ENCODE results near the gene LEMD1.

Gene LEMD1

DNA sequence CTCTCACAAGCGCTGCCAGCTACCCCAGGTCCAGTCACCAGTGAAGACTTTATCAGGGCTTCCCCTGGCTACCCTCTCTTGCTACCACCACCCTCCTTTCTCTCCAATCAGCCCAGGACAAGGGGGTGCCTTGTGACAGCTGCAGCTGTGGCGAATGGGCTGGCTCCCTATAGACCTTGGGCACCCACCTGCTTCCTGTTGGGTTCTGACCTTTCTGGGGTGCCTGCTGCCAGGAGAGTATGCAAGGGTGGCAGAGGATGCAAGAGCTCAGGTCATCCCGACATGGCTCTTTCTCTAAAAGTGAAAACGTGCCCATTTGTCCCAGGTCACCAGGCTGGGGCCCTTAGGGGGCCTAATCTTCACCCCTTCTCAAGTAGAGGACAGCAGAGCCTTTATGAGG lies 71.7 kb downstream of the LEMD1 start:
- TF ChIP-seq, protein P1, sequence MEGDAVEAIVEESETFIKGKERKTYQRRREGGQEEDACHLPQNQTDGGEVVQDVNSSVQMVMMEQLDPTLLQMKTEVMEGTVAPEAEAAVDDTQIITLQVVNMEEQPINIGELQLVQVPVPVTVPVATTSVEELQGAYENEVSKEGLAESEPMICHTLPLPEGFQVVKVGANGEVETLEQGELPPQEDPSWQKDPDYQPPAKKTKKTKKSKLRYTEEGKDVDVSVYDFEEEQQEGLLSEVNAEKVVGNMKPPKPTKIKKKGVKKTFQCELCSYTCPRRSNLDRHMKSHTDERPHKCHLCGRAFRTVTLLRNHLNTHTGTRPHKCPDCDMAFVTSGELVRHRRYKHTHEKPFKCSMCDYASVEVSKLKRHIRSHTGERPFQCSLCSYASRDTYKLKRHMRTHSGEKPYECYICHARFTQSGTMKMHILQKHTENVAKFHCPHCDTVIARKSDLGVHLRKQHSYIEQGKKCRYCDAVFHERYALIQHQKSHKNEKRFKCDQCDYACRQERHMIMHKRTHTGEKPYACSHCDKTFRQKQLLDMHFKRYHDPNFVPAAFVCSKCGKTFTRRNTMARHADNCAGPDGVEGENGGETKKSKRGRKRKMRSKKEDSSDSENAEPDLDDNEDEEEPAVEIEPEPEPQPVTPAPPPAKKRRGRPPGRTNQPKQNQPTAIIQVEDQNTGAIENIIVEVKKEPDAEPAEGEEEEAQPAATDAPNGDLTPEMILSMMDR (IDR thresholded peaks at IDR 0.05): no peak
- Mint-ChIP-seq H3K27me3 (ENCODE audit: low read depth, poor library complexity) (peaks cover 21% of the 10 kb centered on the region), H3K9me3 (no peaks in the 10 kb centered on the region), H3K36me3 (ENCODE audit: low read depth) (no peaks in the 10 kb centered on the region), H3K27ac (peak overlapping the region; percentile 56), H3K4me3 (no peak overlapping the region), H3K4me1 (peaks cover 71% of the 10 kb centered on the region)
- no peak for DNase-seq

DNA sequence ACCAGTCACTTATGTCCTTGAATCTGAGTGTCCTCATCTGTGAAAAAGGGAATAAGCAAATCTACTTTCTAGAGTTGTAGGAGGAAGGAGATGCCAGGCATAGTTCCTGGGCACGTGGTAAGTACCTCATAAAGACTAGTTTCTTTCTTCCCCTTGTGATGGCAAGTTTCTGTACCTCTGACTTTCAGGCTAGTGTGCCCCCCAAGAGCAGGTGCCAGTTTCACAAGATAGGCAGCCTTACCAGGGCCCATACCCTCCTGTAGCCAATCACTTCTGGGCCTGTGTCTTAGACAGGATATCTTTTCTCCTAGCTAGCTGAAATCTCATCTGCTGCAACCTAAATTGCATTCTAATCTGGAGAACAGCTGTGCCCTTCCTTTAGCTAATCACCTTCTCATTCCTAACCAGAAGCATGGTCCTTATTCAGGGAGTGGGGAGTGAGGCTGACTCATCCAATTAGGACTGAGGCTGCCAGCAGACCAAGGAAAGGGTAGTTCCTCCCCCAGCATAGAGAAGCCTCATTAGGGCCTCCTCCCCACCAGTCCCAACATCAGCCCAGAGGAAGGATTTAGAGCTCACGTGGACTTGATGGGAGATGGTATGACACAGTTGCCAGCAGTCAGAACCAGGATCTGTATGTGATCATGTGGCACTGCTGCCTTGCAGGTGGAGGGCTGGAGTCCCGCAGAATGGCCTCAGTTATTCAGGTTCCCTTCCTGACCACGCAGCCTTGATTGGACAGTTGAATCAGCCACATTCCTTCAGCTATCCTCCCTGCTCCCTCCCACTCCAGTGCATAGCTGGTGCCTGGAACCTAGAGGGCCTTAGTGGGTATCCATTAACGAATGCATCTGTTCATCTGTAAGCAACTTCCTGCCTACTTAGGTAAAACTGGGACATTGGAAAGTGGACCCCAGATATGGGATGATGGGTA lies 73.0 kb downstream of the LEMD1 start:
- H3K9me3 Mint-ChIP-seq: no peaks in the 10 kb centered on the region
- H3K27ac Mint-ChIP-seq: no peak overlapping the region
- H3K4me3 Mint-ChIP-seq: no peak overlapping the region
- no peaks in the 10 kb centered on the region for H3K36me3 Mint-ChIP-seq (ENCODE audit: low read depth)
- peaks cover 33% of the 10 kb centered on the region for H3K27me3 Mint-ChIP-seq (ENCODE audit: low read depth, poor library complexity)
- peaks cover 72% of the 10 kb centered on the region for H3K4me1 Mint-ChIP-seq
- no peak for DNase-seq
- TF ChIP-seq, protein P1 (IDR thresholded peaks at IDR 0.05): no peak

DNA sequence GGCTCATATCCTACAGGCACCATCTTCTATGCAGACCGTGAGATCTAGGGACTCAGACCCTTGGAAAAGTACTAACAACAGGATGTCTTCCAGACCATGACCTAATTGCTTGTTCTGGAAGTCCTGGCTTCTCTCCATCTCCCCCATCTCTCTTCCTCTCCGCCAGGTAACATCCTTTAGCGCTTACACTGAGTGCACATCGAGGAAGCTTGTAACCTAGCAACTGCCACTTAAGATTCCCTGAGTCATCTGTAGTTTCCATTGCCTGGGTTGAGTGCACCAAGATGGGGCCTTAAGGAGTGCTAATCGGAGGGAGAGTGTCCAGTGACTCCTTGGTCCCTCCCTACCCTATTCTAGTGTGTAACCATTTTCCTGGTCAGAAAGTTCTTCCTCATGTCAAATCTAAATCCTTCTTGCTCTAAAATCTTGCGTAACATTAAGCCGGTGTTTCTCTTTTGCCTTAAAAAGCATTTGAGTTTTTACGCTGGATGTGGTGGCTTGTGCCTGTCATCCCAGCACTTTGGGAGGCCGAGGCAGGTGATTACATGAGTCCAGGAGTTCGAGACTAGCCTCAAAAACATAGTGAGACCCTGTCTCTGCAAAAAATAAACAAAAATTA lies 74.8 kb downstream of the LEMD1 start:
- no peaks in the 10 kb centered on the region for H3K9me3 Mint-ChIP-seq

DNA sequence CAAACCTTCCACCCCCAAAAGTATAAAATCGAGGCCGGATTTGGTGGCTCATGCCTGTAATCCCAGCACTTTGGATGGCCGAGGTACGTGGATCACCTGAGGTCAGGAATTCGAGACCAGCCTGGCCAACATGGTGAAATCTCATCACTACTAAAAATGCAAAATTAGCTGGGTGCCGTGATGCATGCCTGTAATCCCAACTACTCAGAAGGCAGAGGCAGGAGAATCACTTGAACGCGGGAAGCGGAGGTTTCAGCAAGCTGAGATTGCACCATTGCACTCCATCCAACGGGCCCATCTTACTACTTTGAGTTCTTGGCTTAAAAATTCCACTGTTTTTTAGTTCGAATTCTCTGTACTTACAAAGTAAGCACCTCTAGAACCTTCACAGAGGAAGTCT lies 76.1 kb downstream of the LEMD1 start:
- Mint-ChIP-seq H3K4me3 (no peak overlapping the region), H3K27me3 (ENCODE audit: low read depth, poor library complexity) (peaks cover 60% of the 10 kb centered on the region), H3K4me1 (peaks cover 45% of the 10 kb centered on the region)

More for the DNA sequence above, 74.8 kb downstream of the LEMD1 start:
- no peak for DNase-seq
- H3K27ac Mint-ChIP-seq: no peak overlapping the region
- peaks cover 55% of the 10 kb centered on the region for H3K4me1 Mint-ChIP-seq
- H3K36me3 Mint-ChIP-seq (ENCODE audit: low read depth): no peaks in the 10 kb centered on the region
- H3K4me3 Mint-ChIP-seq: no peak overlapping the region
- TF ChIP-seq, protein P1 (IDR thresholded peaks at IDR 0.05): no peak
- H3K27me3 Mint-ChIP-seq (ENCODE audit: low read depth, poor library complexity): peaks cover 47% of the 10 kb centered on the region

DNA sequence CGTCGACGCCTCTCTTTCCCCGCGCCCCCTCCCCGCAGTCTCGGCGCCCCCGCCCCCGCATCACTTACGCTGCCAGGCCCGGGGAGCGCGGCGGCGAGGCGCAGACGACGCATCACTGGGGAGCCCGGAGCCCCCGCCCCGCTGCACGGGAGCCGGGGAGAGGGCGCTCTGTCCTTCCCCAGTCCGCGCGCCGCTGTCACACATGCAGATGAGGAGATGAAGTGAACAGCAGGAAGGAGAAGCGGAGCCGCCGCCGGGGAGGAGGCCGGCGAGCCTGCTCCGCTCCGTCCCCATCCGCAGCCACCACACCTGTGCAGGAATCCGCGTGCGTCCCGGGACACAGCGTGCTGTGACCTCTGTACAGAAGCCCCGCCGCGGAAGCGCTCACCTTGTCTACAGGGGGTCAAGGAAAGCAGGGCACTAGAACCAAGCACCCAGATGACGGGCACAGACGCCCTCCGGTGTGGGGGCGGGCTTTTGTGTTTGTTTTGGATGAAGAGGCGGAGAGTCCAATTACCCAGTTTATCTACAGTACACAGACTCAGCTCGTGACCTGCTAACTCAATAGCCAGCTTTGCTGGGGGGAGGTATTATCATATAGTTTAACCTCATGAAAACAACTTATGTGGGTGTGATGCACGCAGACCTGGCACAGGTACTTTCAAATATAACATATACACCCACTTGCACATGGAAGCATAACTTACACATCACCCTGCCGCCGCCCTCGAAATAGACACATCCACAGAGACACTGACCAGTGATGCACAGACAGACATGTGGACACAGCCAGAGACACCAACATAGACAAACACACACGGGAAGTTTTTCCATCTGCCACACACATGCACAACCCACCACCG lies 77.6 kb downstream of the LEMD1 start:
- DNase-seq: peak; percentile 74
- H3K27me3 Mint-ChIP-seq (ENCODE audit: low read depth, poor library complexity): peaks cover 66% of the 10 kb centered on the region
- H3K4me3 Mint-ChIP-seq: peak overlapping the region; percentile 74
- H3K4me1 Mint-ChIP-seq: peaks cover 31% of the 10 kb centered on the region
- TF ChIP-seq, protein P1 (IDR thresholded peaks at IDR 0.05): no peak
- H3K36me3 Mint-ChIP-seq (ENCODE audit: low read depth): no peaks in the 10 kb centered on the region
- H3K27ac Mint-ChIP-seq: no peak overlapping the region
- H3K9me3 Mint-ChIP-seq: no peaks in the 10 kb centered on the region

More for the DNA sequence above, 76.1 kb downstream of the LEMD1 start:
- TF ChIP-seq, protein P1 (IDR thresholded peaks at IDR 0.05): no peak
- H3K9me3 Mint-ChIP-seq: no peaks in the 10 kb centered on the region
- H3K36me3 Mint-ChIP-seq (ENCODE audit: low read depth): no peaks in the 10 kb centered on the region
- DNase-seq: no peak
- no peak overlapping the region for H3K27ac Mint-ChIP-seq
